Measurements from ENCODE around the gene ARSA.

ARSA gene

GRCh38 chr22:50584106-50585096 is 43.6 kb downstream of the ARSA start:
- Histone ChIP-seq H3K27me3 (ENCODE audit: control insufficient read depth, insufficient read depth, low read length) (no peaks in the 10 kb centered on the region), H3K36me3 (ENCODE audit: control insufficient read depth, insufficient read depth, low read length) (no peaks in the 10 kb centered on the region), H3K9ac (ENCODE audit: low read length) (no peak overlapping the region), H3K27ac (ENCODE audit: low read depth, low read length) (no peak overlapping the region), H3K4me3 (ENCODE audit: low read length) (no peak overlapping the region), H3K4me1 (ENCODE audit: control insufficient read depth, insufficient read depth, low read length) (peaks cover 6% of the 10 kb centered on the region)

- H3K27me3 ChIP-seq (ENCODE audit: control insufficient read depth, insufficient read depth, low read length), result no peaks in the 10 kb centered on the region
- peak overlapping the region; percentile 60 for H3K9ac ChIP-seq (ENCODE audit: low read length)
- H3K27ac ChIP-seq (ENCODE audit: low read depth, low read length), result peak overlapping the region; percentile 42
- H3K4me1 ChIP-seq (ENCODE audit: control insufficient read depth, insufficient read depth, low read length), result peaks cover 11% of the 10 kb centered on the region
- H3K36me3 ChIP-seq (ENCODE audit: control insufficient read depth, insufficient read depth, low read length), result no peaks in the 10 kb centered on the region
- H3K4me3 ChIP-seq (ENCODE audit: low read length), result peak overlapping the region; percentile 88
Measured at GRCh38 chr22:50583294-50583861, 44.6 kb downstream of the ARSA start.

GRCh38 chr22:50582493-50583293 is 45.3 kb downstream of the ARSA start, which contains the start of gene CHKB:
CHKB (minus strand) TSS chr22:50582849; CDS start chr22:50582781, 68 bp downstream.
- peak within 1 kb of the TSS; percentile 97 for H3K27ac ChIP-seq (ENCODE audit: low read depth, low read length)
- H3K36me3 ChIP-seq (ENCODE audit: control insufficient read depth, insufficient read depth, low read length), result no peaks in the 10 kb centered on the region
- H3K4me3 ChIP-seq (ENCODE audit: low read length), result peak within 1 kb of the TSS; percentile 88
- no peaks in the 10 kb centered on the region for H3K27me3 ChIP-seq (ENCODE audit: control insufficient read depth, insufficient read depth, low read length)
- peaks cover 11% of the 10 kb centered on the region for H3K4me1 ChIP-seq (ENCODE audit: control insufficient read depth, insufficient read depth, low read length)
- H3K9ac ChIP-seq (ENCODE audit: low read length), result peak within 1 kb of the TSS; percentile 88

- Histone ChIP-seq H3K4me3 (ENCODE audit: low read length) (peak overlapping the region; percentile 77), H3K27me3 (ENCODE audit: control insufficient read depth, insufficient read depth, low read length) (peaks cover 6% of the 10 kb centered on the region), H3K9ac (ENCODE audit: low read length) (peak overlapping the region; percentile 88), H3K27ac (ENCODE audit: low read depth, low read length) (peak overlapping the region; percentile 97), H3K4me1 (ENCODE audit: control insufficient read depth, insufficient read depth, low read length) (peaks cover 11% of the 10 kb centered on the region), H3K36me3 (ENCODE audit: control insufficient read depth, insufficient read depth, low read length) (no peaks in the 10 kb centered on the region)
Measured at GRCh38 chr22:50581950-50582492, 45.9 kb downstream of the ARSA start.

GRCh38 chr22:50581031-50581949 is 46.7 kb downstream of the ARSA start:
- Histone ChIP-seq H3K36me3 (ENCODE audit: control insufficient read depth, insufficient read depth, low read length) (no peaks in the 10 kb centered on the region), H3K4me3 (ENCODE audit: low read length) (peak overlapping the region; percentile 77), H3K27ac (ENCODE audit: low read depth, low read length) (no peak overlapping the region), H3K9ac (ENCODE audit: low read length) (peak overlapping the region; percentile 20), H3K4me1 (ENCODE audit: control insufficient read depth, insufficient read depth, low read length) (peaks cover 11% of the 10 kb centered on the region), H3K27me3 (ENCODE audit: control insufficient read depth, insufficient read depth, low read length) (peaks cover 6% of the 10 kb centered on the region)

- no peak overlapping the region for H3K4me3 ChIP-seq (ENCODE audit: low read length)
- peaks cover 6% of the 10 kb centered on the region for H3K27me3 ChIP-seq (ENCODE audit: control insufficient read depth, insufficient read depth, low read length)
- H3K9ac ChIP-seq (ENCODE audit: low read length), result no peak overlapping the region
- peaks cover 11% of the 10 kb centered on the region for H3K4me1 ChIP-seq (ENCODE audit: control insufficient read depth, insufficient read depth, low read length)
- no peak overlapping the region for H3K27ac ChIP-seq (ENCODE audit: low read depth, low read length)
- no peaks in the 10 kb centered on the region for H3K36me3 ChIP-seq (ENCODE audit: control insufficient read depth, insufficient read depth, low read length)
Measured at GRCh38 chr22:50579752-50580151, 48.2 kb downstream of the ARSA start.

GRCh38 chr22:50578776-50579310 is 49.1 kb downstream of the ARSA start:
- H3K4me3 ChIP-seq (ENCODE audit: low read length), result no peak overlapping the region
- H3K36me3 ChIP-seq (ENCODE audit: control insufficient read depth, insufficient read depth, low read length), result no peaks in the 10 kb centered on the region
- no peak overlapping the region for H3K27ac ChIP-seq (ENCODE audit: low read depth, low read length)
- H3K4me1 ChIP-seq (ENCODE audit: control insufficient read depth, insufficient read depth, low read length), result peaks cover 11% of the 10 kb centered on the region
- no peak overlapping the region for H3K9ac ChIP-seq (ENCODE audit: low read length)
- H3K27me3 ChIP-seq (ENCODE audit: control insufficient read depth, insufficient read depth, low read length), result peaks cover 6% of the 10 kb centered on the region

GRCh38 chr22:50577987-50578775 is 49.8 kb downstream of the ARSA start, which contains the start of gene CPT1B:
CPT1B (minus strand) TSS chr22:50578427; CDS start chr22:50577915, 512 bp downstream.
- Histone ChIP-seq H3K27me3 (ENCODE audit: control insufficient read depth, insufficient read depth, low read length) (peaks cover 6% of the 10 kb centered on the region), H3K4me3 (ENCODE audit: low read length) (no peak within 1 kb of the TSS), H3K4me1 (ENCODE audit: control insufficient read depth, insufficient read depth, low read length) (peaks cover 6% of the 10 kb centered on the region), H3K36me3 (ENCODE audit: control insufficient read depth, insufficient read depth, low read length) (no peaks in the 10 kb centered on the region), H3K9ac (ENCODE audit: low read length) (no peak within 1 kb of the TSS), H3K27ac (ENCODE audit: low read depth, low read length) (no peak within 1 kb of the TSS)

- H3K4me3 ChIP-seq (ENCODE audit: low read length), result no peak overlapping the region
- peaks cover 6% of the 10 kb centered on the region for H3K27me3 ChIP-seq (ENCODE audit: control insufficient read depth, insufficient read depth, low read length)
- H3K4me1 ChIP-seq (ENCODE audit: control insufficient read depth, insufficient read depth, low read length), result peaks cover 6% of the 10 kb centered on the region
Measured at GRCh38 chr22:50577697-50577986, 50.3 kb downstream of the ARSA start.

GRCh38 chr22:50576806-50577696 is 50.9 kb downstream of the ARSA start:
- Histone ChIP-seq H3K27ac (ENCODE audit: low read depth, low read length) (no peak overlapping the region), H3K4me1 (ENCODE audit: control insufficient read depth, insufficient read depth, low read length) (peaks cover 6% of the 10 kb centered on the region), H3K36me3 (ENCODE audit: control insufficient read depth, insufficient read depth, low read length) (no peaks in the 10 kb centered on the region)

More at GRCh38 chr22:50577697-50577986, 50.3 kb downstream of the ARSA start:
- no peak overlapping the region for H3K9ac ChIP-seq (ENCODE audit: low read length)
- H3K27ac ChIP-seq (ENCODE audit: low read depth, low read length), result no peak overlapping the region
- no peaks in the 10 kb centered on the region for H3K36me3 ChIP-seq (ENCODE audit: control insufficient read depth, insufficient read depth, low read length)

More at GRCh38 chr22:50576806-50577696, 50.9 kb downstream of the ARSA start:
- peaks cover 6% of the 10 kb centered on the region for H3K27me3 ChIP-seq (ENCODE audit: control insufficient read depth, insufficient read depth, low read length)
- H3K4me3 ChIP-seq (ENCODE audit: low read length), result no peak overlapping the region
- no peak overlapping the region for H3K9ac ChIP-seq (ENCODE audit: low read length)
